Measurements from ENCODE around the gene NGEF.
"Not testable (repeated sequence)": the region's sequence is repeated elsewhere in the genome, so short reads cannot be mapped to it uniquely, and the experiment has no call there.

NGEF gene

GRCh38 chr2:233020454-233020853 is 7.4 kb upstream of the NGEF start:
- no peak for DNase-seq

GRCh38 chr2:233019610-233020009 is 6.6 kb upstream of the NGEF start:
- DNase-seq, result not testable (repeated sequence)

GRCh38 chr2:233017947-233018346 is 4.9 kb upstream of the NGEF start:
- DNase-seq, result no peak

- DNase-seq, result no peak
Measured at GRCh38 chr2:233015019-233015645, 2.1 kb upstream of the NGEF start.

- no peak for DNase-seq
Measured at GRCh38 chr2:233013650-233014049, 594 bp upstream of the NGEF start.

- no peak for DNase-seq
Measured at GRCh38 chr2:233012301-233012971, 620 bp downstream of the NGEF start.

- no peak for DNase-seq
Measured at GRCh38 chr2:233011702-233012131, 1.3 kb downstream of the NGEF start.

- DNase-seq, result no peak
Measured at GRCh38 chr2:233011268-233011650, 1.8 kb downstream of the NGEF start.

GRCh38 chr2:233010569-233011267 is 2.3 kb downstream of the NGEF start:
- DNase-seq, result no peak

- DNase-seq, result no peak
Measured at GRCh38 chr2:233009661-233010060, 3.4 kb downstream of the NGEF start.

- no peak for DNase-seq
Measured at GRCh38 chr2:233007739-233008138, 5.3 kb downstream of the NGEF start.

GRCh38 chr2:233007270-233007669 is 5.8 kb downstream of the NGEF start:
- DNase-seq, result no peak

- no peak for DNase-seq
Measured at GRCh38 chr2:233006648-233007047, 6.4 kb downstream of the NGEF start.

GRCh38 chr2:233005096-233005495 is 8.0 kb downstream of the NGEF start:
- DNase-seq, result no peak

- DNase-seq, result no peak
Measured at GRCh38 chr2:233003658-233004555, 9.1 kb downstream of the NGEF start.

GRCh38 chr2:233002829-233003657 is 10.0 kb downstream of the NGEF start:
- DNase-seq, result no peak

- no peak for DNase-seq
Measured at GRCh38 chr2:233000886-233001750, 11.9 kb downstream of the NGEF start.

GRCh38 chr2:232999354-232999753 is 13.7 kb downstream of the NGEF start:
- DNase-seq, result no peak

- no peak for DNase-seq
Measured at GRCh38 chr2:232998666-232998985, 14.4 kb downstream of the NGEF start.

GRCh38 chr2:232997749-232998665 is 15.0 kb downstream of the NGEF start:
- DNase-seq, result no peak
